HG02970 (cell line): ENCODE measurements around the gene OR1A2.
"Not testable (repeated sequence)": the region's sequence is repeated elsewhere in the genome, so short reads cannot be mapped to it uniquely, and the experiment has no call there.

Experiments
- ATAC-seq: cut with Tn5 transposase; IDR thresholded peaks from one replicate; pipeline ENCODE4 v1.9.1; 2021; ENCODE audit warnings: mild to moderate bottlenecking, moderate library complexity, moderate number of reproducible peaks; ENCODE audit not compliant: unreplicated experiment, low FRiP score

Gene OR1A2, protein sequence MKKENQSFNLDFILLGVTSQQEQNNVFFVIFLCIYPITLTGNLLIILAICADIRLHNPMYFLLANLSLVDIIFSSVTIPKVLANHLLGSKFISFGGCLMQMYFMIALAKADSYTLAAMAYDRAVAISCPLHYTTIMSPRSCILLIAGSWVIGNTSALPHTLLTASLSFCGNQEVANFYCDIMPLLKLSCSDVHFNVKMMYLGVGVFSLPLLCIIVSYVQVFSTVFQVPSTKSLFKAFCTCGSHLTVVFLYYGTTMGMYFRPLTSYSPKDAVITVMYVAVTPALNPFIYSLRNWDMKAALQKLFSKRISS

GRCh38 chr17:3197219-3197618 is at the start of gene OR1A2:
Gene OR1A2, plus strand, starts transcription at chr17:3197519. Its CDS starts 0 bp downstream, at chr17:3197519.
- no peak for ATAC-seq

DNA sequence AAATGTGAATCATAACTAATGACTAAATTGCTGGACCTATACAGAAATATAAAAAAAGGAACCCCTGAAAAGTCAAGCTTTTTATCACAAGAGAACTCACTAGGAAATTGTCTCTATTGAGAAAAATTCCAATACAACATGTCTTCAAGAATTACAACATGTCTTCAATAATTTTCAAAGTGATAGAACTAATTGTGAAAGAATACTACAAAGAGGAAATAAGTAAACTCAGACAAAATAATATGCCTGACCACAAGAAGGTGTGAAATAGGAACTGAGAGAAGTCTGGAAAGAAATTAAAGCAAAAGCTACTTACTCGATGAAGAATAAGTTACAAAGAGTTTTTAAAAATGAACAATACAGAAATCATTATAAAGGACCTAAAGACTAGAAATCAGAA is 40.1 kb upstream of the OR1A2 start:
- no peak for ATAC-seq

DNA sequence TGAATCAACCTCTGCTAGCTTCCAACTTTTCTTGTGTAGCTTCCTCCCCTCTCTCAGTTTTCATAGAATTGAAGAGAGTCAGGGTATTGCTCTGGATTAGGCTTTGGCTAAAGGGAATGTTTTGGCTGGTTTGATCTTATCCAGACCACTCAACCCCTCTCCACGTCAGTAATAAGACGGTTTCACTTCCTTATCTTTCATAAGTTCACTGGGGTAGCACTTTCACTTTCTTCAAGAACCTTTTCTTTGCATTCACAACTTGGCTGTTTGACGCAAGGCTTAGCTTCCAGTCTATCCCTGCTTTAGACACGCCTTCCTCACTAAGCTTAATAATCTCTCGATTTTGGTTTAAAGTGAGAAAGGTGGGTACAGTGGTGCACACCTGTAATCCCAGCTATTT is 29.7 kb upstream of the OR1A2 start:
- ATAC-seq = no peak

GRCh38 chr17:3189961-3190360 is 7.4 kb upstream of the OR1A2 start:
- ATAC-seq = no peak

DNA sequence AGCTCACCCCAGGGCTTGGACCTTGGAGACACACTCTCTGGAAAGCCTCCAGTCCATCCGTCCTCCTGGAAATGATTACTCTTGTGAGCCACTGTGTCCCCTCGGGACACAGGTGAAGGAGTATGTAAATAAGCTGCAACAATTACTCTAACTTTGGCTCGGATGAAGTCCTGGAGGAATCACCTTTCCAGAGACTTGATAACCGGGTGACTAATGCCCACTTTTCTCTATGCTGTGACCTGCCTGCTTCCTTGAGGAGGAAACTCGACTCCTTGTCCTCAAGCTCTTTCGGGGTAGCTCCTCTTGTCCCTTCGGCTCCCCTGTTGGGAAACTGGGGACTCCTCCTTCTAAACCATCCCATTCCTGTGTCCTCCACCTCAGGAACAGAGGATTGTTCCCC is 10.0 kb downstream of the OR1A2 start, which contains the start of gene OR1A1:
TSS of gene OR1A1 (plus strand) at position 301 of the 400 bp plus-strand sequence. CDS start 7,954 bp downstream, outside the sequence.
- no peak for ATAC-seq

DNA sequence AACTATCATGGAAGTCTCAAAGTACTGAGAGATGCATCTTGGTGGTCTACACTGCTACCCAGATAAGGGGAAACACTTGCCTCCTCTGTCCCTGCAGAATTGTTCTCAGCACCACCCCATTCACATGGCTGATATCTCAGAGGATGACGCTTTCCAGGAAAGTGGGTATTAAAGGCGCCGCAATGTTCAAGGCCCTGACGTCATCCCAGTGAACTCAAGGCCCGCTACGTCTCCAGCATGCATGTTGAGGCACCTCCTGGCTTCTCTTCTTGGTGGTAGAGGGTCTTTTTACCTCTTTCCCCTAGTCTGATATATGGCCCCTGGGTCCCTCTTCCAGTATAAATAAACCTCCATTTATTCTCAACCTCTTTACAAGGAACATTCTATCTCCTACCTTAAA is 11.2 kb downstream of the OR1A2 start:
- ATAC-seq = no peak

DNA sequence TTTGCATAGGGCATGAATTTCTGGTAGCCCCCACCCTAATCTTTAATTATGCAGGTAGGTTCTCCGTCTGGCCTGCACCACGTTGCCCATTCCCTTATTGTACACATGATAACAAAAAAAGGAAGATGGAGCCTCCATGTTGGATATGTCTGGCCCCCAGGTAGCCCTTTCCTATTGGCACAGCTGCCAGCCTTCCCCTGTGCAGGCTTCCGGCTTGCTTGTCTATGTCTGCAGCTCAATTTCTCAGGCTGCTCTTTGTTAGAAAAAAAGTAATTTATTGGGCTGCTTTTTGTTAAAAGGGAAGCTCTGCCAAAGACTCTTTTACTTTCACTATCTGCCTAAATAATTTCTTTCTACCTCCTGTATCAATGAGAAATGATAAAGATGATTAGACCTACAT is 15.7 kb downstream of the OR1A2 start:
- ATAC-seq = no peak

- no peak for ATAC-seq
These were observed 16.3 kb downstream of the OR1A2 start for GRCh38 chr17:3213587-3213986.

DNA sequence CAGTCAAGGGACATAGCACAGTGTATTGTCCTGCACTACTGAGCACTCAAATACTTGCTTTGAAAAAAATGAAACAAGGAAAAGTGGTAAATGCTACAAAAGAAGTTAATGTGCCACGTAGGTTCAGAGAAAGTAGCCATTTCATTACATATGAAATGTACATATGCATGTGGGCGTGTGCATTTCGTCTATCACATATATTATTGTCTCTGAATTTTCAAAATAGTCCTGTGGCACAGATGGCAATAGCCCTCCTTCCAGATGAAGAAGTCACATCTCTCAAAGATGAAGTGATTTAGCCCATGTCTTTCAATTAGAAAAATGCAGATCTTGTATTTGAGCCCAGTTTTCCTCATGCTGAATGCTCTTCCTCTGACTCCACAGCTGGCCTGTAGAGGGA is 22.7 kb downstream of the OR1A2 start:
- ATAC-seq = not testable (repeated sequence)

- ATAC-seq = no peak
These were observed 24.5 kb downstream of the OR1A2 start for GRCh38 chr17:3221850-3222249.

DNA sequence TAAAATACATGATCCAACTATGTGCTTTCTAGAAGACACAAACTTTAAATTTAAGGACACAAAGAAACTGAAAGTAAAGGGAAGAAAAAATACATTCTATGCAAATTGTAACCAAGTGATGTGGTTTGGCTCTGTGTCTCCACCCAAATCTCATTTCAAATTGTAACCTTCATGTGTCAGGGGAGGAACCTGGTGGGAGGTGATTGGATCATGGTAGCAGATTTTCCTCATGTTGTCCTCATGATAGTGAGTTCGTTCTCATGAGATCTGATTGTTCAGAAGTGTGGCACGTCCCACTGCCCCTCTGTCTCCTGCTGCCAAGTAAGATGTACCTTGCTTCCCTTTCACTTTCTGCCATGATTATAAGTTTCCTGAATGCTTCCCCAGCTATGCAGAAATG is 25.2 kb downstream of the OR1A2 start:
- ATAC-seq = no peak

DNA sequence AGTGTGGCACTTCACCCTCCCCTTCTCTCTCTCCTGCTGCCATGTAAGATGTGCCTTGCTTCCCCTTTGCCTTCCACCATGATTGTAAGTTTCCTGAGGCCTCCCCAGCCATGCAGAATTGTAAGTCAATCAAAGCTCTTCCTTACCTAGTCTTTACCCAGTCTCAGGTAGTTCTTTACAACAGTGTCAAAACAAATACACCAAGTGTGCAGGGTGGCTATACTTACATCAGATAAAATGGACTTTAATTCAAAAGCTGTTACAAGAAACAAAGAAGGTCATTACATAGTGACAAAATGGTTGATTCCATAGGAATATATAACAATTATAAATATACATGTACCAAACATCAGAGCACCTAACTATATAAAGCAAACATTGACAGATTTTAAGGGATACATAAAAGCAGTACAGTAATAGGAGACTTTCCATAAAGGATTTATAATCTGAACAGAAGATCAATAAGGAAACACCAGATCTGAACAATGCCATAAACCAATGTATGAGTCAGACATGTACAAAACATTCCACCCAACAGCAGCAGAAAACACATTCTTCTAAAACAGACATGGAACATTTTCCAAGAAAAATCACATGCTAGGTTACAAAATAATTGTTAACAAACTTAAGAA is 27.5 kb downstream of the OR1A2 start:
- ATAC-seq = not testable (repeated sequence)

- ATAC-seq = not testable (repeated sequence)
These were observed 35.0 kb downstream of the OR1A2 start for GRCh38 chr17:3232300-3232699.

GRCh38 chr17:3238685-3239084 is 41.4 kb downstream of the OR1A2 start:
- not testable (repeated sequence) for ATAC-seq

DNA sequence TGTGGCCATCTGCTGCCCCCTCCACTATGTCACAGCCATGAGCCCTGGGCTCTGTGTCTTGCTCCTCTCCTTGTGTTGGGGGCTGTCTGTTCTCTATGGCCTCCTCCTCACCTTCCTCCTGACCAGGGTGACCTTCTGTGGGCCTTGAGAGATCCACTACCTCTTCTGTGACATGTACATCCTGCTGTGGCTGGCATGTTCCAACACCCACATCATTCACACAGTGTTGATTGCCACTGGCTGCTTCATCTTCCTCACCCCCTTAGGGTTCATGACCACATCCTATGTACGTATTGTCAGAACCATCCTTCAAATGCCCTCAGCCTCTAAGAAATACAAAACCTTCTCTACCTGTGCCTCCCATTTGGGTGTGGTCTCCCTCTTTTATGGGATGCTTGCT is 43.7 kb downstream of the OR1A2 start:
- not testable (repeated sequence) for ATAC-seq

DNA sequence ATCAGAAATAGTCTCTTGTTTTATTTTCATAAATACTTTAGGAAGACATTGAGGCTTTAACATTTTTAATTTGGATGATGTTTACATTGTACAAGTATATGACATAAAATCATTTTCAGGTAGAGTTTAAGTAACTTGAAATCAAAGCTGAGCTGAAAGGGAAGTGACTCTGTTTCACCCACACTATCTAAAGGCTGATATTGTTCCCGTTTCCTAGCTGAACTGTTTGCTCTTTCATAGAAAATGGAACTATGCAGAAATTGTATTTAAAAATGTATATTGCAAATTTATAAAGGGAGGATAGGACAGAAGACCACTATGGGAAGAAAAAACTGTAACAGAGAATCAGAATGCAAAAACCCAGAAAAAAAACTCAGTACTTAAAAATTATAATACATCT is 47.5 kb downstream of the OR1A2 start:
- ATAC-seq = not testable (repeated sequence)
